Embryonic facial prominence (tissue), 1 donor: ENCODE results near the gene MAGEA2B.
"Not testable (repeated sequence)": the region's sequence is repeated elsewhere in the genome, so short reads cannot be mapped to it uniquely, and the experiment has no call there.

Experiments used
- DNase-seq: peaks from one replicate; pipeline ENCODE4 v3.0.0-alpha.2; 2016; ENCODE audit errors: extremely low spot score

The MAGEA2B gene, protein sequence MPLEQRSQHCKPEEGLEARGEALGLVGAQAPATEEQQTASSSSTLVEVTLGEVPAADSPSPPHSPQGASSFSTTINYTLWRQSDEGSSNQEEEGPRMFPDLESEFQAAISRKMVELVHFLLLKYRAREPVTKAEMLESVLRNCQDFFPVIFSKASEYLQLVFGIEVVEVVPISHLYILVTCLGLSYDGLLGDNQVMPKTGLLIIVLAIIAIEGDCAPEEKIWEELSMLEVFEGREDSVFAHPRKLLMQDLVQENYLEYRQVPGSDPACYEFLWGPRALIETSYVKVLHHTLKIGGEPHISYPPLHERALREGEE

DNA sequence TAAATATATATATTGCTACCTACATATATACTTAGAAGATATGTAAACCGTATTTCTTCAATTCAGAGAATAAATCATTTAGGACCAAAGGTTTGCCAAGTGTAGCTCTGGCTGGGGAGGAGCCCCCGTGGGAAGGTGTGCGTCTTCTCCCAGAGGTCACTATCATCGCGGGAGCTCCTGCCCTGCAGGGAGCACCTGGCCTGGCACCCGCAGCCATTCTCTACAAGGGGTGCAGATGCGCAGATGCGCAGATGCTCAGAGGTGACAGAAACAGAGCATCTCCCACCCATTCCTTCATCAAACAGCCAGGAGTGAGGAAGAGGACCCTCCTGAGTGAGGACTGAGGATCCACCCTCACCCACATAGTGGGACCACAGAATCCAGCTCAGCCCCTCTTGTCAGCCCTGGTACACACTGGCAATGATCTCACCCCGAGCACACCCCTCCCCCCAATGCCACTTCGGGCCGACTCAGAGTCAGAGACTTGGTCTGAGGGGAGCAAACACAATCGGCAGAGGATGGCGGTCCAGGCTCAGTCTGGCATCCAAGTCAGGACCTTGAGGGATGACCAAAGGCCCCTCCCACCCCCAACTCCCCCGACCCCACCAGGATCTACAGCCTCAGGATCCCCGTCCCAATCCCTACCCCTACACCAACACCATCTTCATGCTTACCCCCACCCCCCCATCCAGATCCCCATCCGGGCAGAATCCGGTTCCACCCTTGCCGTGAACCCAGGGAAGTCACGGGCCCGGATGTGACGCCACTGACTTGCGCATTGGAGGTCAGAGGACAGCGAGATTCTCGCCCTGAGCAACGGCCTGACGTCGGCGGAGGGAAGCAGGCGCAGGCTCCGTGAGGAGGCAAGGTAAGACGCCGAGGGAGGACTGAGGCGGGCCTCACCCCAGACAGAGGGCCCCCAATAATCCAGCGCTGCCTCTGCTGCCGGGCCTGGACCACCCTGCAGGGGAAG, at the start of gene MAGEA2B:
Gene MAGEA2B, plus strand, starts transcription at position 814 of the 973 bp plus-strand sequence. CDS start 2,479 bp downstream, outside the sequence.
- not testable (repeated sequence) for DNase-seq

DNA sequence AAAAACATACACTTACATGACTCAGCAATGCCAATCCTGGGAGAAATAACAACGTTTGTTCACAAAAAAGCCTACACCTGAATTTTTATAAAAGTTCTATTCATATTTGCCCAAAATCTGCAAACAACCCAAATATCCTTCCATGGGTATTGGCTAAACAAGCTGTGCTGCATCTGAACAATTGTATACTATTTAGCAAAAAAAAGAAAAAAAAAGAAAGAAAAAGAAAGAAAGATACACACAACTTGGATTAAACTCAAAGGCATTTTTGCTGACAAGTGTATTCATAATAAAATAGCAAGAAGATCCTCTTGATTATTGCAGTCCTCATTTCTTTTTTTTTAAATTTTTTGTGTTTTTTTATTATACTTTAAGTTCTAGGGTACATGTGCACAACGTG, 40.3 kb upstream of the MAGEA2B start:
- no peak for DNase-seq

DNA sequence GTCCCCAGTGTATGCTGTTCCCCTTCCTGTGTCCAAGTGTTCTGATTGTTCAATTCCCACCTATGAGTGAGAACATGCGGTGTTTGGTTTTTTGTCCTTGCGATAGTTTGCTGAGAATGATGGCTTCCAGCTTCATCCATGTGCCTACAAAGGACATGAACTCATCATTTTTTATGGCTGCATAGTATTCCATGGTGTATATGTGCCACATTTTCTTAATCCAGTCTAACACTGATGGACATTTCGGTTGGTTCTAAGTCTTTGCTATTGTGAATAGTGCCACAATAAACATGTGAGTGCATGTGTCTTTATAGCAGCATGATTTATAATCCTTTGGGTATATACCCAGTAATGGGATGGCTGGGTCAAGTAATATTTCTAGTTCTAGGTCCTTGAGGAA, 39.8 kb upstream of the MAGEA2B start:
- not testable (repeated sequence) for DNase-seq

DNA sequence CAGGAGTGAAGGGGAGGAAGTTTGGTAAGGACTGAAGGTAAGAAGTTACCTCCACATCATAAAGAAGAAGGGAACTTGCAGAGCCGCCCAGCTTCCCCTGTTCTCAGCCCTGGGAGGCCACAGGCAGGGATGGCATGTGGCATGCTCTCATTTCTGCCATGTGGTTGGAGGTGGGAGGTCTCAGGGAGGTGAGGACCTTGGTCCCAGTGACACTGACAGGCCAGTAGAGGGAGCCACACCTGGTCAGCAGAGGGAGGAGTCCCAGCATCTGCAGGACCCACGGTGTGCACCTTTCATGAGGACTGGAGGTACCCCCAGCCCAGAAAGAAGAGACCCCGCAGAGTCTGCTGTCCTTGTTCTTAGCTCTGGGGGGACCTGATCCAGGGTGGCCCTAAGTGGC, 33.4 kb upstream of the MAGEA2B start:
- DNase-seq: not testable (repeated sequence)

DNA sequence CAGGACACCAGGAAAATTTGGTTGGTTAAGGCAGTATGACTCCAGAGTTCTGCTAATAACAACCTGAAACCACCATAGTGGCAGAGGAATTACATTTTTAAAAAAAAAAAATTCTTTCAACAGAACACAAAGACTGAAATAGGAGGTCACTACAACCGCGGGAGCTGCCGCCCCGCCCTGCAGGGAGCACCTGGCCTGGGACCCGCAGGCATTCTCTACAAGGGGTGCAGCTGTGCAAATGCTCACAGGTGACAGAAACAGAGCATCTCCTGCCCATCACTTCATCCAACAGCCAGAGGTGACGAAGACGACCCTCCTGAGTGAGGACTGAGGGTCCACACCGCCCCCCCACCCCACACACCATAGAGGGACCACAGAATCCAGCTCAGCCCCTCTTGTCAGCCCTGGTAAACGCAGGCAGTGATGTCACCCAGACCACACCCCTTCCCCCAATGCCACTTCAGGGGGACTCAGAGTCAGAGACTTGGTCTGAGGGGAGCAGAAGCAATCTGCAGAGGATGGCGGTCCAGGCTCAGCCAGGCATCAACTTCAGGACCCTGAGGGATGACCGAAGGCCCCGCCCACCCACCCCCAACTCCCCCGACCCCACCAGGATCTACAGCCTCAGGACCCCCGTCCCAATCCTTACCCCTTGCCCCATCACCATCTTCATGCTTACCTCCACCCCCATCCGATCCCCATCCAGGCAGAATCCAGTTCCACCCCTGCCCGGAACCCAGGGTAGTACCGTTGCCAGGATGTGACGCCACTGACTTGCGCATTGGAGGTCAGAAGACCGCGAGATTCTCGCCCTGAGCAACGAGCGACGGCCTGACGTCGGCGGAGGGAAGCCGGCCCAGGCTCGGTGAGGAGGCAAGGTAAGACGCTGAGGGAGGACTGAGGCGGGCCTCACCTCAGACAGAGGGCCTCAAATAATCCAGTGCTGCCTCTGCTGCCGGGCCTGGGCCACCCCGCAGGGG, 16.2 kb upstream of the MAGEA2B start, which contains the start of gene MAGEA3:
Gene MAGEA3, plus strand, starts transcription at position 843 of the 980 bp plus-strand sequence. CDS start 2,039 bp downstream, outside the sequence.
- DNase-seq: not testable (repeated sequence)

DNA sequence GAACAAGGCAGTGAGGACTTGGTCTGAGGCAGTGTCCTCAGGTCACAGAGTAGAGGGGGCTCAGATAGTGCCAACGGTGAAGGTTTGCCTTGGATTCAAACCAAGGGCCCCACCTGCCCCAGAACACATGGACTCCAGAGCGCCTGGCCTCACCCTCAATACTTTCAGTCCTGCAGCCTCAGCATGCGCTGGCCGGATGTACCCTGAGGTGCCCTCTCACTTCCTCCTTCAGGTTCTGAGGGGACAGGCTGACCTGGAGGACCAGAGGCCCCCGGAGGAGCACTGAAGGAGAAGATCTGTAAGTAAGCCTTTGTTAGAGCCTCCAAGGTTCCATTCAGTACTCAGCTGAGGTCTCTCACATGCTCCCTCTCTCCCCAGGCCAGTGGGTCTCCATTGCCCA, 14.0 kb upstream of the MAGEA2B start:
- not testable (repeated sequence) for DNase-seq

DNA sequence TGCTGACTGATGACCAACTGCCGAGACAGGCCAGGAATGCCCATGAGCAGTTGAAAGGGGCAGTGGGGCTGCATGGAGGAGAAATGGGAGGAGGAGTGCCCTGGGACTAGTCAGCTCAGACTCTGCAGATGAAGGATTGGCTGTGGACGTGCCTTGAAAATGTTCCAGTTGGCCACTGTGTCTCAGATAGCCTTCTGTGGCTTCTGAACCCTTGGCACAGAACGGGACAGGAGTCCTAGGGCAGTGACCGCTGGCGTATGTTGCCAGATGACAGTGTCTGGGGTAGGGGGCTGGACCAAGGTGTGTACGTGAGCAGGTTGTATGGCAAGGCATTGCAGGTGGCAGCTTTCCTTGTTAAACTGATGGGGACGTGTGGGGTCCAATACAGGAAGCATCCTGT, 7.9 kb upstream of the MAGEA2B start:
- not testable (repeated sequence) for DNase-seq

DNA sequence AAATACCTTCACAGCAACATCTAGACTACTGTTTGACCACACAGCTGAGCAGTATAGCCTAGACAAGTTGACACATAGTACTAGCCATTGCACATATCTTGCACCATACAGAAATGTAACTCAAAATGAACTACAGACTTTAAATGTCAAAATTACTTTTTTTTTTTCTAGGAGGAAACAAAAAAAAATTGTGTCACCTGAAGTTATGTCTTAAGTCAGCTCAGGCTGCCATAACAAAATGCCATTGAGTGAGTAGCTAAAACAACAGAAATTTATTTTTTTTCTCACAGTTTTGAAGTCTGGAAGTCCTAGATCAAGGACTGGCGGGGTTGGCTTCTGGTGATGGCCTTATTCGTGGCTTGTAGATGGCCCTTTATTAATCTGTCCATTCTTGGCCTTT, 5.3 kb upstream of the MAGEA2B start, which contains the start of gene CSAG2:
Gene CSAG2, minus strand, starts transcription at position 101 of the 400 bp plus-strand sequence. CDS start 161 bp downstream, outside the sequence.
- not testable (repeated sequence) for DNase-seq

DNA sequence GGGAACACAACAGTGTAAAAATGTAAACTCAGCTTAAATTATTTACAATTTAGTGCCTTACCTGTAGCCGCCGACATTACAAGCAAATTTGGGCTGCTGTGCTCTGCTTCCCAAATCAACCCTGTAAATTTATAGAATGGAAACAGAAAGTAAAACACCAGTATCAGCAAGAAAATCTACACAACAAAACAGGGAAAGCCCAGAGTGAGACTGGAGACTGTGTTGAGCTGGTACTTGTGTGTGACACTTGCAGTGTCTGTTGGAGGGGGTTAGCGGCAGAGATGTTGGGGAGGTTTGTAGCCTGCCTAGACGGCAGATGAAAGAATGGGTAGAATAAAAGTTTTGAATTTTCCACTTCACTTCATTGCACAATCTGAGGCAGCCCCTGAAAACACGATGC, 1.2 kb upstream of the MAGEA2B start:
- not testable (repeated sequence) for DNase-seq

DNA sequence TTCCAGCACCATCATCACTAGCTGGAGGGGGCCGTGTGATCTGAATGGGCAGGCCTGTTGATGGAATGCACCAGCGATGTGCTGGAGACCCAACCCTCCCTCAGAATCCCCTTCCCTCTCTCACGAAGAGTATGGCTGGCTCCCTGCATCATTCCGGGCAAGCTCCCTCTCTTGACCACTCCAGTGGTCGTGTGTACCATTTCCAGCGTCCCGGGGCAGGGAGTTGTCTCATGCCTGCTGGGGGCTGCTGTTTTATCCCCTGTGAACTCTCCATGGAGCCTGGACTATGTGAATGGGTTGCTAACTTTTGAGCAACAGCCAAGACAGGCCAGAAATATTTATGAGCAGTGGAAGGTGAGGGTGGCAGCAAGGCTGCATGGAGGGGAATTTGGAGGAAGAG, 11.0 kb downstream of the MAGEA2B start:
- DNase-seq: no peak

DNA sequence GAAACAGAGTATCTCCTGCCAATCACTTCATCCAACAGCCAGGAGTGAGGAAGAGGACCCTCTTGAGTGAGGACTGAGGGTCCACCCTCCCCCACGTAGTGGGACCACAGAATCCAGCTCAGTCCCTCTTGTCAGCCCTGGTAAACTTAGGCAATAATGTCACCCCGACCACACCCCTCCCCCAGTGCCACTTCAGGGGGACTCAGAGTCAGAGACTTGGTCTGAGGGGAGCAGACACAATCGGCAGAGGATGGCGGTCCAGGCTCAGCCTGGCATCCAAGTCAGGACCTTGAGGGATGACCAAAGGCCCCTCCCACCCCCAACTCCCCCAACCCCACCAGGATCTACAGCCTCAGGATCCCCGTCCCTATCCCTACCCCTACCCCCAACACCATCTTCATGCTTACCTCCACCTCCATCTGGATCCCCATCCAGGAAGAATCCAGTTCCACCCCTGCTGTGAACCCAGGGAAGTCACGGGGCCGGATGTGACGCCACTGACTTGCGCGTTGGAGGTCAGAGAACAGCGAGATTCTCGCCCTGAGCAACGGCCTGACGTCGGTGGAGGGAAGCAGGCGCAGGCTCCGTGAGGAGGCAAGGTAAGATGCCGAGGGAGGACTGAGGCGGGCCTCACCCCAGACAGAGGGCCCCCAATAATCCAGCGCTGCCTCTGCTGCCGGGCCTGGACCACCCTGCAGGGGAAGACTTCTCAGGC, 19.0 kb downstream of the MAGEA2B start, which contains the start of the genes CSAG1 and MAGEA12:
Gene CSAG1, minus strand, starts transcription at position 461 of the 715 bp plus-strand sequence. CDS start 1,261 bp downstream, outside the sequence.
Gene MAGEA12, plus strand, starts transcription at position 497 of the 715 bp plus-strand sequence. CDS start 2,405 bp downstream, outside the sequence.
- no peak for DNase-seq

DNA sequence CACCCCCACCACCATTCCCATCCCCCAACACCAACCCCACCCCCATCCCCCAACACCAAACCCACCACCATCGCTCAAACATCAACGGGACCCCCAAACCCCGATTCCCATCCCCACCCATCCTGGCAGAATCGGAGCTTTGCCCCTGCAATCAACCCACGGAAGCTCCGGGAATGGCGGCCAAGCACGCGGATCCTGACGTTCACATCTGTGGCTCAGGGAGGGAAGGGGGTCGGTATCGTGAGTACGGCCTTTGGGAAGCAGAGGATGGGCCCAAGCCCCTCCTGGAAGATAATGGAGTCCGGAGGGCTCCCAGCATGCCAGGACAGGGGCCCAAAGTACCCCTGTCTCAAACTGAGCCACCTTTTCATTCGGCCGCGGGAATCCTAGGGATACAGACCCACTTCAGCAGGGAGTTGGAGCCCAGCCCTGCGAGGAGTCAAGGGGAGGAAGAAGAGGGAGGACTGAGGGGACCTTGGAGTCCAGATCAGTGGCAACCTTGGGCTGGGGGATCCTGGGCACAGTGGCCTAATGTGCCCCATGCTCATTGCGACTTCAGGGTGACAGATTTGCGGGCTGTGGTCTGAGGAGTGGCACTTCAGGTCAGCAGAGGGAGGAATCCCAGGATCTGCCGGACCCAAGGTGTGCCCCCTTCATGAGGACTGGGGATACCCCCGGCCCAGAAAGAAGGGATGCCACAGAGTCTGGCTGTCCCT, 19.9 kb downstream of the MAGEA2B start:
- not testable (repeated sequence) for DNase-seq

DNA sequence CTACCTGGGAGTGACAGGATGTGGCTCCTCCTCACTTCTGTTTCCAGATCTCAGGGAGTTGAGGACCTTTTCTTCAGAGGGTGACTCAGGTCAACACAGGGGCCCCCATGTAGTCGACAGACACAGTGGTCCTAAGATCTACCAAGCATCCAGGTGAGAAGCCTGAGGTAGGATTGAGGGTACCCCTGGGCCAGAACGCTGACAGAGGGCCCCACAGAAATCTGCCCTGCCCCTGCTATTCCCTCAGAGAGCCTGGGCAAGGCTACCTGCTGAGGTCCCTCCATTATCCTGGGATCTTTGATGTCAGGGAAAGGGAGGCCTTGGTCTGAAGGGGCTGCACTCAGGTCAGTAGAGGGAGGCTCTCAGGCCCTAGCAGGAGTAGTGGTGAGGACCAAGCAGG, 20.7 kb downstream of the MAGEA2B start:
- no peak for DNase-seq

DNA sequence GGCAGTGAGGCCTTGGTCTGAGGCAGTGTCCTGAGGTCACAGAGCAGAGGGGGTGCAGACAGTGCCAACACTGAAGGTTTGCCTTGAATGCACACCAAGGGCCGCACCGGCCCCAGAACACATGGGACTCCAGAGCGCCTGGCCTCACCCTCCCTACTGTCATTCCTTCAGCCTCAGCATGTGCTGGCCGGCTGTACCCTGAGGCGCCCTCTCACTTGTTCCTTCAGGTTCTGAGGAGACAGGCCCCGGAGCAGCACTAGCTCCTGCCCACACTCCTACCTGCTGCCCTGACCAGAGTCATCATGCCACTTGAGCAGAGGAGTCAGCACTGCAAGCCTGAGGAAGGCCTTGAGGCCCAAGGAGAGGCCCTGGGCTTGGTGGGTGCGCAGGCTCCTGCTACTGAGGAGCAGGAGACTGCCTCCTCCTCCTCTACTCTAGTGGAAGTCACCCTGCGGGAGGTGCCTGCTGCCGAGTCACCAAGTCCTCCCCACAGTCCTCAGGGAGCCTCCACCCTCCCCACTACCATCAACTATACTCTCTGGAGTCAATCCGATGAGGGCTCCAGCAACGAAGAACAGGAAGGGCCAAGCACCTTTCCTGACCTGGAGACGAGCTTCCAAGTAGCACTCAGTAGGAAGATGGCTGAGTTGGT, 21.6 kb downstream of the MAGEA2B start:
- DNase-seq: no peak

DNA sequence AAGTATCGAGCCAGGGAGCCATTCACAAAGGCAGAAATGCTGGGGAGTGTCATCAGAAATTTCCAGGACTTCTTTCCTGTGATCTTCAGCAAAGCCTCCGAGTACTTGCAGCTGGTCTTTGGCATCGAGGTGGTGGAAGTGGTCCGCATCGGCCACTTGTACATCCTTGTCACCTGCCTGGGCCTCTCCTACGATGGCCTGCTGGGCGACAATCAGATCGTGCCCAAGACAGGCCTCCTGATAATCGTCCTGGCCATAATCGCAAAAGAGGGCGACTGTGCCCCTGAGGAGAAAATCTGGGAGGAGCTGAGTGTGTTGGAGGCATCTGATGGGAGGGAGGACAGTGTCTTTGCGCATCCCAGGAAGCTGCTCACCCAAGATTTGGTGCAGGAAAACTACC, 22.1 kb downstream of the MAGEA2B start:
- DNase-seq: not testable (repeated sequence)

DNA sequence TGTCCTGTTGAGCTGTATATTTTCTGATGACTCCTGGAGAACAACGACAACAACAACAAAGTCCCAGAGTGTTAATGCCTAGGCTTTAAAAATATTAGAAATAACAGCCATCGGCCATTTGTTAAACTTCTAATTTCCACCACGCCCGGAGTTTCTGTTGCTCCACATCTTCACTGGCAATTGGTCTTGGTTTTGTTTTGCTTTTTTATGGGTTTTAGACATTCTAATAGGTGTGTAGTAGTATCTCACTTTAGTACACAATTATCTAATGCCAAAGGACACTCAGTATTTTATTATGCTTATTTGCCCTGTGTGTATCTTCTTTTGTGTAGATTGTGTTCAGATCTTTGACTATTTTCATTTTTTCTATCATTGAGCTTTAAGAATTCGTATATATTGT, 24.1 kb downstream of the MAGEA2B start:
- no peak for DNase-seq

DNA sequence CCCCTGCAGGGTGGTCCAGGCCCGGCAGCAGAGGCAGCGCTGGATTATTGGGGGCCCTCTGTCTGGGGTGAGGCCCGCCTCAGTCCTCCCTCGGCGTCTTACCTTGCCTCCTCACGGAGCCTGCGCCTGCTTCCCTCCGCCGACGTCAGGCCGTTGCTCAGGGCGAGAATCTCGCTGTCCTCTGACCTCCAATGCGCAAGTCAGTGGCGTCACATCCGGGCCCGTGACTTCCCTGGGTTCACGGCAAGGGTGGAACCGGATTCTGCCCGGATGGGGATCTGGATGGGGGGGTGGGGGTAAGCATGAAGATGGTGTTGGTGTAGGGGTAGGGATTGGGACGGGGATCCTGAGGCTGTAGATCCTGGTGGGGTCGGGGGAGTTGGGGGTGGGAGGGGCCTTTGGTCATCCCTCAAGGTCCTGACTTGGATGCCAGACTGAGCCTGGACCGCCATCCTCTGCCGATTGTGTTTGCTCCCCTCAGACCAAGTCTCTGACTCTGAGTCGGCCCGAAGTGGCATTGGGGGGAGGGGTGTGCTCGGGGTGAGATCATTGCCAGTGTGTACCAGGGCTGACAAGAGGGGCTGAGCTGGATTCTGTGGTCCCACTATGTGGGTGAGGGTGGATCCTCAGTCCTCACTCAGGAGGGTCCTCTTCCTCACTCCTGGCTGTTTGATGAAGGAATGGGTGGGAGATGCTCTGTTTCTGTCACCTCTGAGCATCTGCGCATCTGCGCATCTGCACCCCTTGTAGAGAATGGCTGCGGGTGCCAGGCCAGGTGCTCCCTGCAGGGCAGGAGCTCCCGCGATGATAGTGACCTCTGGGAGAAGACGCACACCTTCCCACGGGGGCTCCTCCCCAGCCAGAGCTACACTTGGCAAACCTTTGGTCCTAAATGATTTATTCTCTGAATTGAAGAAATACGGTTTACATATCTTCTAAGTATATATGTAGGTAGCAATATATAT, 39.5 kb downstream of the MAGEA2B start, which contains the start of gene MAGEA2:
Gene MAGEA2, minus strand, starts transcription at position 157 of the 965 bp plus-strand sequence. CDS start 2,479 bp downstream, outside the sequence.
- DNase-seq: not testable (repeated sequence)
